ENCODE measurements around the gene ADGRA1. TPM values are rescaled to one million over a fixed set of nuclear protein-coding genes. Genes with fewer than 3 reads are reported as not detected.

Gene ADGRA1
- total and polyA plus RNA-seq, 2 of the 8 experiments (the other 6 are each of a cell fraction or from before 2014, with no cell fraction given), result 0.17 to 0.21 TPM

- TF ChIP-seq E2F6 (IDR thresholded peaks at IDR 0.05), result no peak
- no peak; the same call in 1 of the 2 replicates for TF ChIP-seq SUZ12 (IDR thresholded peaks at IDR 0.05; ENCODE audit: low read length)
- no peak for TF ChIP-seq SP4 (IDR thresholded peaks at IDR 0.05; ENCODE audit: low read length)
- no peak for TF ChIP-seq CTBP2 (IDR thresholded peaks at IDR 0.05; ENCODE audit: borderline replicate concordance, insufficient read depth, insufficient read length, low read length)
- no peak for TF ChIP-seq POLR2AphosphoS5 (IDR thresholded peaks at IDR 0.05; ENCODE audit: low read depth, low read length)
- no peak for TF ChIP-seq BACH1 (IDR thresholded peaks at IDR 0.05; ENCODE audit: low read length)
- TF ChIP-seq KDM4A (IDR thresholded peaks at IDR 0.05; ENCODE audit: low read depth, low read length, severe bottlenecking), result peak; percentile 53
- TF ChIP-seq HDAC6 (IDR thresholded peaks at IDR 0.05; ENCODE audit: low read depth, low read length), result no peak
- no peak for TF ChIP-seq MAFK (IDR thresholded peaks at IDR 0.05; ENCODE audit: low read depth, low read length)
- TF ChIP-seq CHD7 (IDR thresholded peaks at IDR 0.05; ENCODE audit: insufficient replicate concordance, low read length), result no peak
- no peak for TF ChIP-seq TCF12 (IDR thresholded peaks at IDR 0.05; ENCODE audit: low read depth, low read length)
These were observed at the start of gene ADGRA1 (continued) for GRCh38 chr10:133087679-133088178.
